HG02678 (cell line): ENCODE measurements around the gene UCN3.
"Not testable (repeated sequence)": the region's sequence is repeated elsewhere in the genome, so short reads cannot be mapped to it uniquely, and the experiment has no call there.

Experiments
- ATAC-seq: cut with Tn5 transposase; IDR thresholded peaks from one replicate; pipeline ENCODE4 v1.9.1; 2021; ENCODE audit warnings: mild to moderate bottlenecking, moderate library complexity; ENCODE audit not compliant: unreplicated experiment

UCN3 gene

GRCh38 chr10:5365928-5366327, 1.2 kb downstream of the UCN3 start:
- no peak for ATAC-seq

GRCh38 chr10:5369362-5370158, 4.8 kb downstream of the UCN3 start:
- no peak for ATAC-seq

- ATAC-seq: no peak
Measured at GRCh38 chr10:5370493-5371352, 6.0 kb downstream of the UCN3 start.

- no peak for ATAC-seq
Measured at GRCh38 chr10:5373307-5373706, 8.5 kb downstream of the UCN3 start.

GRCh38 chr10:5373891-5374611, 9.3 kb downstream of the UCN3 start:
- no peak for ATAC-seq

- no peak for ATAC-seq
Measured at GRCh38 chr10:5376450-5376849, 11.7 kb downstream of the UCN3 start.

- not testable (repeated sequence) for ATAC-seq
Measured at GRCh38 chr10:5379202-5379601, 14.4 kb downstream of the UCN3 start.

GRCh38 chr10:5380395-5380794, 15.6 kb downstream of the UCN3 start:
- ATAC-seq: not testable (repeated sequence)

GRCh38 chr10:5381187-5381586, 16.4 kb downstream of the UCN3 start:
- no peak for ATAC-seq

- no peak for ATAC-seq
Measured at GRCh38 chr10:5385224-5385623, 20.5 kb downstream of the UCN3 start.

- ATAC-seq: no peak
Measured at GRCh38 chr10:5387169-5387568, 22.4 kb downstream of the UCN3 start.

GRCh38 chr10:5390607-5391205, 25.9 kb downstream of the UCN3 start:
- no peak for ATAC-seq

GRCh38 chr10:5391790-5392189, 27.0 kb downstream of the UCN3 start:
- no peak for ATAC-seq

- ATAC-seq: no peak
Measured at GRCh38 chr10:5393529-5393928, 28.8 kb downstream of the UCN3 start.

- ATAC-seq: no peak
Measured at GRCh38 chr10:5395168-5395567, 30.4 kb downstream of the UCN3 start.

- ATAC-seq: no peak
Measured at GRCh38 chr10:5396556-5397300, 32.0 kb downstream of the UCN3 start.

- ATAC-seq: no peak
Measured at GRCh38 chr10:5399332-5399731, 34.6 kb downstream of the UCN3 start.

- ATAC-seq: no peak
Measured at GRCh38 chr10:5400468-5401240, 35.9 kb downstream of the UCN3 start.

GRCh38 chr10:5402798-5403197, 38.0 kb downstream of the UCN3 start:
- no peak for ATAC-seq
